Effector memory CD8-positive, alpha-beta T cell (primary cell): ENCODE results near the gene TMC7.

ENCODE experiments used
- ATAC-seq: fragments of 150-1000 bp; cut with Tn5 transposase; replicated peaks from 2 replicates; pipeline ENCODE4 v1.10.0; 2021; ENCODE audit warnings: mild to moderate bottlenecking, moderate library complexity
- DNase-seq, 3 experiments: peaks; one replicate each; pipeline ENCODE4 v3.0.0; 2021
- H3K27ac Mint-ChIP-seq, 2 donors: one replicate each; pipeline ENCODE4 v1.8.0; 2022; ENCODE audit warnings: mild to moderate bottlenecking in 2 of 2, mixed read lengths in 2 of 2, moderate library complexity in 2 of 2
- H3K27me3 Mint-ChIP-seq, 2 donors: one replicate each; pipeline ENCODE4 v1.8.0; 2022; ENCODE audit warnings: mixed read lengths in 2 of 2
- H3K36me3 Mint-ChIP-seq: one replicate; pipeline ENCODE4 v1.8.0; 2022; ENCODE audit warnings: mild to moderate bottlenecking, moderate library complexity, mixed read lengths; ENCODE audit not compliant: insufficient read depth
- H3K4me1 Mint-ChIP-seq, 2 donors: one replicate each; pipeline ENCODE4 v1.8.0; 2022; ENCODE audit warnings: low read depth in 2 of 2, mixed read lengths in 2 of 2
- H3K4me3 Mint-ChIP-seq, 2 donors: one replicate each; pipeline ENCODE4 v1.8.0; 2022; ENCODE audit warnings: mild to moderate bottlenecking in 2 of 2, mixed read lengths in 2 of 2, moderate library complexity in 2 of 2
- H3K9me3 Mint-ChIP-seq, 2 donors: one replicate each; pipeline ENCODE4 v1.8.0; 2022; ENCODE audit warnings: mixed read lengths in 2 of 2

Gene TMC7

DNA sequence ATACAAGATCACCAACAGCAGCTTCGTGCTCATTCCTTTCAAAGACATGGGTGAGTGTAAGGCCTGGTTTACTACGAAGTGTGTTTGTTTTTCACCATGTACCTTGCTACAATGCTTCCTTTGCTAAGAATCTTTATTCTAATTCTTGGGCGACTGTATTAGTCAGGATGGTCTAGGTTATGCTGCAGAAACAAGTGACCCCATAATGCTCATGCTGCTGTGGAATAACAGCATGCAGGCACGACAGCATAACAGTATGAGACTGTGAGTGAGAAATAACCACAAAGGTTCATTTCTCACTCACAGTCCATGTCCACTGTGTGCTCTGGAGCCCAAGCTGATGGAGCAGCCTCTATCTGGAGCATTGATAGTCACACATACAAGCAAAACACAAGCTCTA is 38.0 kb downstream of the TMC7 start:
- H3K36me3 Mint-ChIP-seq: peaks cover 3% of the 10 kb centered on the region
- H3K4me3 Mint-ChIP-seq: no peak overlapping the region
- H3K4me1 Mint-ChIP-seq: no peaks in the 10 kb centered on the region
- no peaks in the 10 kb centered on the region for H3K27me3 Mint-ChIP-seq
- no peaks in the 10 kb centered on the region for H3K9me3 Mint-ChIP-seq
- no peak for ATAC-seq
- no peak for DNase-seq
- H3K27ac Mint-ChIP-seq: no peak overlapping the region

DNA sequence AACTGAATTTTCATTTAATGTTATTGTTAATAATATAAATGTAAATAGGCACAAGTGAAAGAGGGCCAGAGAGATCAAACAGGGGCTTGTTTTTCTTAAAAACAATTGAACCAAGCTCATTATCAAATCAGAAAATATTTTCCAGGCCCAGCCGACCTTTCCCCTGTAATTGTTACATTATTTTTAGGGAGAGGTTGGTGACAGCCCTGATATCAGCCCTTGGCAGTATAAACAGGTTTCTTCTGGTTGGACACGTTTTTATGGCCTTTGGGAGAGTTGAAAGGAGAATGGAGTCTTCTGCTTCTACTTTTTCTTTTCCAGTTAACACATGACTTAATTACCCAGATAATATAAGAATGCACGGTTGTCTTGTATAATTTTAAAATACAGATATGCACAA is 43.7 kb downstream of the TMC7 start:
- no peaks in the 10 kb centered on the region for H3K4me1 Mint-ChIP-seq

GRCh38 chr16:19029980-19030379 is 46.2 kb downstream of the TMC7 start:
- H3K36me3 Mint-ChIP-seq: no peaks in the 10 kb centered on the region
- H3K27ac Mint-ChIP-seq: no peak overlapping the region
- no peak for ATAC-seq
- DNase-seq: no peak
- no peak overlapping the region for H3K4me3 Mint-ChIP-seq
- no peaks in the 10 kb centered on the region for H3K4me1 Mint-ChIP-seq
- peaks cover 28 to 36% of the 10 kb centered on the region in 2 donors for H3K27me3 Mint-ChIP-seq
- H3K9me3 Mint-ChIP-seq: no peaks in the 10 kb centered on the region

More for the DNA sequence above, 43.7 kb downstream of the TMC7 start:
- H3K9me3 Mint-ChIP-seq: no peaks in the 10 kb centered on the region
- H3K27me3 Mint-ChIP-seq: peaks cover 17 to 26% of the 10 kb centered on the region in 2 donors
- ATAC-seq (no peak), DNase-seq (no peak)
- H3K36me3 Mint-ChIP-seq: no peaks in the 10 kb centered on the region
- H3K27ac Mint-ChIP-seq: no peak overlapping the region
- H3K4me3 Mint-ChIP-seq: no peak overlapping the region

- H3K9me3 Mint-ChIP-seq: no peaks in the 10 kb centered on the region
- no peak overlapping the region for H3K4me3 Mint-ChIP-seq
- H3K36me3 Mint-ChIP-seq: no peaks in the 10 kb centered on the region
- H3K4me1 Mint-ChIP-seq: no peaks in the 10 kb centered on the region
- no peak for DNase-seq
- no peak for ATAC-seq
- no peak overlapping the region for H3K27ac Mint-ChIP-seq
- H3K27me3 Mint-ChIP-seq: peaks cover 32 to 45% of the 10 kb centered on the region in 2 donors
Measured at GRCh38 chr16:19031738-19032137, 48.0 kb downstream of the TMC7 start.

DNA sequence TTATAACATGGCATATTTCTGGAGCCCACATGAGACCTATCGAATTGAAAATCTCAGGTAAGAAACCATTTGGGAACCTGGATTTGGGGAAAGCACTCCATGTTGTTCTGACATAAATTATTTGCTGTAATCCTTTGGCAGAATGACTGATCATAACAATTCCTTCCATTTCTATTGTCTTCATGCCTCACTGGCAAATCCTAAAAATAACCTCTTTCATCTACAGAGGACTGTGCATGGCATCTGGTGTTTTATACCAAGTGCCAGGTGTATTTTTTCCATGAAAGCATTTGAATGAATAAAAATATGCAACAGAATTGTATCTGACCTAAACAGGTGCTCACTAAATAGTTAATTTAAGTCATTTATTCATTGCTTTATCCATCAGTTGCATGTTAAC is 50.0 kb downstream of the TMC7 start:
- DNase-seq (no peak), ATAC-seq (no peak)
- Mint-ChIP-seq H3K36me3 (no peaks in the 10 kb centered on the region), H3K9me3 (no peaks in the 10 kb centered on the region), H3K4me3 (no peak overlapping the region), H3K4me1 (no peaks in the 10 kb centered on the region), H3K27ac (no peak overlapping the region), H3K27me3 (peaks cover 32 to 45% of the 10 kb centered on the region in 2 donors)

DNA sequence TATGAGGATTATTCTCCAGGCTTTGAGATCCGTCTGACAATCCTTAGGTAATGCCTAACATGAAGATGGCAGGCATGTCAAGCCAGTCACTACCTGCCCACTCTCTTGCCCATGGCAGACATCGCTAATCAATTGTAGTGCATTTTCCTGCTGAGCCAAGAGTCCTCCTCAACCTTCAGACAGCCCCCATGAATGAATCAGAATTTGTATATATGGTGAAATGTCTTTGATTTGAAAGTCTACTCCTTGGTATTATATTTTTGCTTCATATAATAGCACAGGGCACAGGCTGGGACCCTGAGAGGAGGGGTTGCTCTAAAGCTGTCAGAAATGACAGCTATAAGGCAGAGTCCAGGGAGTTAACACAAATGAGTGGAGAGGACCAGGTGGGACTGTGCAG is 56.7 kb downstream of the TMC7 start:
- Mint-ChIP-seq H3K36me3 (peaks cover 3% of the 10 kb centered on the region), H3K27ac (no peak overlapping the region), H3K9me3 (no peaks in the 10 kb centered on the region), H3K4me3 (no peak overlapping the region), H3K4me1 (no peaks in the 10 kb centered on the region), H3K27me3 (peaks cover 6 to 34% of the 10 kb centered on the region in 2 donors)
- DNase-seq (no peak), ATAC-seq (no peak)

DNA sequence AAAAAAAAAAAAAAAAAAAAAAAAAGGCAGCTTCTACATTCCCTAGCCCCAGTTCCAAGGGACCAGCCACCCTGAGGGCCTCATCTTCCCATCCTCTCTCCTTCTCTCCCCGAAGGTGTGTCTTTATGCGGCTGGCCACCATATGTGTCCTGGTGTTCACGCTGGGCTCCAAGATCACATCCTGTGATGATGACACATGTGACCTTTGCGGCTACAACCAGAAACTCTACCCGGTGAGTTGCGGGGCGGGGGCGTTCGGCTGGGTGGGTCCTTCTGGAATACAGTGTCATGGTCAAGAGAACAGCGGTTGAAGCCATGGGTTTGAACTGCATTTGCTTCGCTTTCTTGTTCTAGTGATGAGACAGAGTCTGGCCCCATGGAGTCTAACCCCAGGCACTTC is 61.0 kb downstream of the TMC7 start:
- no peaks in the 10 kb centered on the region for H3K9me3 Mint-ChIP-seq
- H3K27ac Mint-ChIP-seq: no peak overlapping the region
- no peak overlapping the region for H3K4me3 Mint-ChIP-seq
- DNase-seq (no peak), ATAC-seq (no peak)
- no peaks in the 10 kb centered on the region for H3K4me1 Mint-ChIP-seq
- H3K36me3 Mint-ChIP-seq: peaks cover 6% of the 10 kb centered on the region
- peaks cover 6 to 26% of the 10 kb centered on the region in 2 donors for H3K27me3 Mint-ChIP-seq

- DNase-seq (no peak), ATAC-seq (no peak)
- Mint-ChIP-seq H3K36me3 (peaks cover 6% of the 10 kb centered on the region), H3K9me3 (no peaks in the 10 kb centered on the region), H3K4me3 (no peak overlapping the region), H3K27ac (no peak overlapping the region), H3K4me1 (no peaks in the 10 kb centered on the region), H3K27me3 (peaks cover 6 to 19% of the 10 kb centered on the region in 2 donors)
Measured at GRCh38 chr16:19046062-19046461, 62.3 kb downstream of the TMC7 start.

DNA sequence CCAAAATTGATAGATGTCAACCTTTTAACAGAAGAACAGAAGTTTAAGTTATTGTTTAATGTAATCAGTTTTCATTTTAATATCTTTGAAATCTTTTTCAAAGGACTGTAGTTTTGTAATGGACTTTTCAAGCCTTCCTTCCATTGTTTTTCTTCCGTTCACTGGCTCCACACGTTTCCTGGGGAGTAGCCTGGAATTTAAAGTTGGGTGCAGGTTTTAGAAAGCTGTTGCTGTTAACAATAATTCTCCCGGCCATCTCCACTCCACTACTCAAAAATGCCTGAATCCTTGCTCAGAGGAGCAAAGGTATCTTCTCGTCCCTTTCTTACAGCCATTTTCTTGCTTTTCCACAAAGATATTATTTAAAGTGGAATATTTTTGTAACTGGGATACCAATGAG is 79.0 kb downstream of the TMC7 start:
- peaks cover 3 to 8% of the 10 kb centered on the region in 2 donors for H3K4me1 Mint-ChIP-seq
- no peak for DNase-seq
- H3K27me3 Mint-ChIP-seq: peaks cover 14 to 25% of the 10 kb centered on the region in 2 donors
- H3K36me3 Mint-ChIP-seq: peaks cover 13% of the 10 kb centered on the region
- no peak overlapping the region for H3K27ac Mint-ChIP-seq
- no peaks in the 10 kb centered on the region for H3K9me3 Mint-ChIP-seq
- ATAC-seq: no peak
- H3K4me3 Mint-ChIP-seq: no peak overlapping the region

GRCh38 chr16:19066988-19067348 is 83.2 kb downstream of the TMC7 start:
- Mint-ChIP-seq H3K36me3 (peaks cover 23% of the 10 kb centered on the region), H3K9me3 (no peaks in the 10 kb centered on the region), H3K4me1 (peaks cover 3 to 8% of the 10 kb centered on the region in 2 donors), H3K27ac (peak overlapping the region; percentile 99 to 100), H3K4me3 (peak overlapping the region; percentile 89 to 90), H3K27me3 (peaks cover 0 to 5% of the 10 kb centered on the region in 2 donors)
- DNase-seq (no peak), ATAC-seq (no peak)

GRCh38 chr16:19067349-19068236 is 83.9 kb downstream of the TMC7 start, which contains the start of gene COQ7:
Gene COQ7, plus strand, starts transcription at chr16:19067614. Its CDS starts 51 bp downstream, at chr16:19067665.
- peaks cover 3 to 8% of the 10 kb centered on the region in 2 donors for H3K4me1 Mint-ChIP-seq
- H3K4me3 Mint-ChIP-seq: peak within 1 kb of the TSS; percentile 89 to 90
- H3K9me3 Mint-ChIP-seq: no peaks in the 10 kb centered on the region
- H3K36me3 Mint-ChIP-seq: peaks cover 23% of the 10 kb centered on the region
- ATAC-seq (peak; percentile 85), DNase-seq (peak; percentile 96 to 99 (median 99))
- H3K27ac Mint-ChIP-seq: peak within 1 kb of the TSS; percentile 99 to 100
- H3K27me3 Mint-ChIP-seq: peaks cover 0 to 5% of the 10 kb centered on the region in 2 donors

GRCh38 chr16:19068237-19068815 is 84.6 kb downstream of the TMC7 start:
- DNase-seq (no peak), ATAC-seq (no peak)
- peaks cover 3 to 8% of the 10 kb centered on the region in 2 donors for H3K4me1 Mint-ChIP-seq
- H3K27ac Mint-ChIP-seq: peak overlapping the region; percentile 99 to 100
- no peaks in the 10 kb centered on the region for H3K9me3 Mint-ChIP-seq
- H3K36me3 Mint-ChIP-seq: peaks cover 20% of the 10 kb centered on the region
- H3K4me3 Mint-ChIP-seq: peak overlapping the region; percentile 89 to 90
- no peaks in the 10 kb centered on the region for H3K27me3 Mint-ChIP-seq

GRCh38 chr16:19071811-19072777 is 88.4 kb downstream of the TMC7 start:
- ATAC-seq: no peak
- no peaks in the 10 kb centered on the region for H3K9me3 Mint-ChIP-seq
- no peaks in the 10 kb centered on the region for H3K27me3 Mint-ChIP-seq
- H3K4me3 Mint-ChIP-seq: no peak overlapping the region
- DNase-seq: peak; percentile 43 to 56 (median 46)
- H3K4me1 Mint-ChIP-seq: peaks cover 3% of the 10 kb centered on the region in 2 donors
- H3K27ac Mint-ChIP-seq: no peak overlapping the region
- H3K36me3 Mint-ChIP-seq: peaks cover 19% of the 10 kb centered on the region
